DOHH2 (cell line): Measurements from ENCODE around the gene AFF2.

ENCODE experiments used
- EZH2phosphoT487 ChIP-seq: fragments of 200-600 bp; sonication (generic); IDR thresholded peaks from 2 replicates; pipeline ENCODE4 v1.6.1; 2017; ENCODE audit warnings: borderline replicate concordance, mild to moderate bottlenecking, antibody characterized with exemption, low read length, moderate library complexity, mixed read lengths
- TF ChIP-seq, protein P1 (sequence below): fragments of 200-600 bp; sonication (generic); IDR thresholded peaks from one replicate; pipeline ENCODE4 v1.5.1; 2014; ENCODE audit warnings: antibody characterized with exemption, mild to moderate bottlenecking, low read depth, low read length; ENCODE audit not compliant: poor library complexity, severe bottlenecking

GRCh38 chrX:148715361-148715760, 214.9 kb downstream of the AFF2 start:
- TF ChIP-seq, protein P1, sequence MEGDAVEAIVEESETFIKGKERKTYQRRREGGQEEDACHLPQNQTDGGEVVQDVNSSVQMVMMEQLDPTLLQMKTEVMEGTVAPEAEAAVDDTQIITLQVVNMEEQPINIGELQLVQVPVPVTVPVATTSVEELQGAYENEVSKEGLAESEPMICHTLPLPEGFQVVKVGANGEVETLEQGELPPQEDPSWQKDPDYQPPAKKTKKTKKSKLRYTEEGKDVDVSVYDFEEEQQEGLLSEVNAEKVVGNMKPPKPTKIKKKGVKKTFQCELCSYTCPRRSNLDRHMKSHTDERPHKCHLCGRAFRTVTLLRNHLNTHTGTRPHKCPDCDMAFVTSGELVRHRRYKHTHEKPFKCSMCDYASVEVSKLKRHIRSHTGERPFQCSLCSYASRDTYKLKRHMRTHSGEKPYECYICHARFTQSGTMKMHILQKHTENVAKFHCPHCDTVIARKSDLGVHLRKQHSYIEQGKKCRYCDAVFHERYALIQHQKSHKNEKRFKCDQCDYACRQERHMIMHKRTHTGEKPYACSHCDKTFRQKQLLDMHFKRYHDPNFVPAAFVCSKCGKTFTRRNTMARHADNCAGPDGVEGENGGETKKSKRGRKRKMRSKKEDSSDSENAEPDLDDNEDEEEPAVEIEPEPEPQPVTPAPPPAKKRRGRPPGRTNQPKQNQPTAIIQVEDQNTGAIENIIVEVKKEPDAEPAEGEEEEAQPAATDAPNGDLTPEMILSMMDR, result no peak
- TF ChIP-seq EZH2phosphoT487, result no peak
